NK-92 (cell line): ENCODE results near the gene LY6G5B.

Experiments
- DNase-seq: peaks from one replicate; lab custom pipeline; 2025; ENCODE audit not compliant: unreplicated experiment; lab: John Stamatoyannopoulos, UW

The LY6G5B gene

GRCh38 chr6:31669676-31670075, at the start of gene LY6G5B:
LY6G5B (plus strand) TSS chr6:31669976; CDS start chr6:31670951, 975 bp downstream.
- no peak for DNase-seq

GRCh38 chr6:31620586-31621319, 49.0 kb upstream of the LY6G5B start, which contains the start of gene PRRC2A:
PRRC2A (plus strand) TSS chr6:31620715; CDS start chr6:31622790, 2,075 bp downstream.
- DNase-seq = no peak

GRCh38 chr6:31621320-31621939, 48.3 kb upstream of the LY6G5B start:
- no peak for DNase-seq

GRCh38 chr6:31621991-31622390, 47.8 kb upstream of the LY6G5B start:
- DNase-seq = no peak

GRCh38 chr6:31622684-31623091, 47.1 kb upstream of the LY6G5B start:
- no peak for DNase-seq

GRCh38 chr6:31624070-31624469, 45.7 kb upstream of the LY6G5B start:
- DNase-seq = no peak

- no peak for DNase-seq
Measured at GRCh38 chr6:31626952-31627351, 42.8 kb upstream of the LY6G5B start.

- no peak for DNase-seq
Measured at GRCh38 chr6:31627690-31628287, 42.0 kb upstream of the LY6G5B start.

- DNase-seq = no peak
Measured at GRCh38 chr6:31629014-31629413, 40.8 kb upstream of the LY6G5B start.

- DNase-seq = no peak
Measured at GRCh38 chr6:31630177-31630934, 39.4 kb upstream of the LY6G5B start.

- no peak for DNase-seq
Measured at GRCh38 chr6:31631209-31631608, 38.6 kb upstream of the LY6G5B start.

GRCh38 chr6:31631681-31632278, 38.0 kb upstream of the LY6G5B start:
- no peak for DNase-seq

GRCh38 chr6:31632279-31632946, 37.4 kb upstream of the LY6G5B start:
- no peak for DNase-seq

- DNase-seq = no peak
Measured at GRCh38 chr6:31633447-31633846, 36.3 kb upstream of the LY6G5B start.

GRCh38 chr6:31634131-31634530, 35.6 kb upstream of the LY6G5B start:
- DNase-seq = no peak

GRCh38 chr6:31634969-31635575, 34.7 kb upstream of the LY6G5B start:
- no peak for DNase-seq

GRCh38 chr6:31636698-31637596, 32.8 kb upstream of the LY6G5B start:
- no peak for DNase-seq

- no peak for DNase-seq
Measured at GRCh38 chr6:31639043-31639442, 30.7 kb upstream of the LY6G5B start.

GRCh38 chr6:31639449-31639861, 30.3 kb upstream of the LY6G5B start:
- DNase-seq = no peak
